K562 (cell line): Measurements from ENCODE around the gene SNAI1. TPM values are rescaled to one million over a fixed set of nuclear protein-coding genes. Genes with fewer than 3 reads are reported as not detected.

Source experiments
- ADNP ChIP-seq: fragments of 200-800 bp; sonication (Bioruptor generic); IDR thresholded peaks from 2 replicates; pipeline ENCODE4 v1.6.1; 2016; ENCODE audit warnings: missing genetic modification characterization, missing compliant biosample characterization
- BMI1 ChIP-seq: fragments of 150-350 bp; IDR thresholded peaks from 2 replicates; pipeline ENCODE4 v1.6.1; 2014; ENCODE audit warnings: low read length
- BRD4 ChIP-seq: fragments of 200-600 bp; sonication (generic); IDR thresholded peaks from 2 replicates; pipeline ENCODE4 v1.6.1; 2017; ENCODE audit warnings: inconsistent platforms
- CBFA2T3 ChIP-seq: fragments of 450-650 bp; IDR thresholded peaks from 2 replicates; pipeline ENCODE4 v1.6.1; 2017
- E2F1 ChIP-seq: sonication (generic); formaldehyde crosslinking; IDR thresholded peaks from 2 replicates; pipeline ENCODE4 v1.8.1; 2023; ENCODE audit warnings: mild to moderate bottlenecking, missing genetic modification reagents, moderate library complexity
- HDGF ChIP-seq: fragments of 450-650 bp; IDR thresholded peaks from 2 replicates; pipeline ENCODE4 v1.6.1; 2016
- HNRNPL ChIP-seq: fragments of 200-400 bp; formaldehyde crosslinking; IDR thresholded peaks from 2 replicates; pipeline ENCODE4 v1.6.1; 2017; ENCODE audit warnings: low read depth, mild to moderate bottlenecking, low read length
- HSF4 ChIP-seq: fragments of 250-450 bp; sonication (Bioruptor Pico); IDR thresholded peaks from 2 replicates; pipeline ENCODE4 v2.1.2; 2022; ENCODE audit warnings: mild to moderate bottlenecking, moderate library complexity, borderline replicate concordance
- NCOA1 ChIP-seq: fragments of 450-650 bp; IDR thresholded peaks from 2 replicates; pipeline ENCODE4 v1.6.1; 2016; ENCODE audit warnings: low read depth
- NFIC ChIP-seq: fragments of 450-650 bp; IDR thresholded peaks from 2 replicates; pipeline ENCODE4 v1.6.1; 2017; ENCODE audit warnings: mild to moderate bottlenecking, inconsistent platforms
- NR4A1 ChIP-seq, 2 experiments: fragments of 250-450 bp in 1 of 2; fragments of 450-650 bp in 1 of 2; sonication (Bioruptor Pico) in 1 of 2; IDR thresholded peaks; 2 replicates each; pipeline versions ENCODE4 v1.4.0 to v1.6.1; 2016 to 2020; ENCODE audit warnings: mild to moderate bottlenecking in 2 of 2, missing compliant biosample characterization in 1 of 2, missing genetic modification characterization in 1 of 2, moderate library complexity in 1 of 2
- RAD51 ChIP-seq: fragments of 450-650 bp; IDR thresholded peaks from 2 replicates; pipeline ENCODE4 v1.7.1; 2016; ENCODE audit warnings: low read depth, mild to moderate bottlenecking, borderline replicate concordance
- SMARCE1 ChIP-seq: fragments of 450-650 bp; IDR thresholded peaks from 2 replicates; pipeline ENCODE4 v1.7.1; 2016; ENCODE audit warnings: mild to moderate bottlenecking
- TOE1 ChIP-seq, 2 experiments: fragments of 450-650 bp in 1 of 2; sonication (generic) in 1 of 2; formaldehyde crosslinking in 1 of 2; IDR thresholded peaks; 2 replicates each; pipeline versions ENCODE4 v1.7.1 to v1.8.0; 2016 to 2022; ENCODE audit warnings: borderline replicate concordance in 2 of 2, mild to moderate bottlenecking in 2 of 2, antibody characterized with exemption in 1 of 2, inconsistent platforms in 1 of 2, low read depth in 1 of 2, missing genetic modification reagents in 1 of 2, moderate library complexity in 1 of 2
- ZNF121 ChIP-seq: sonication (generic); formaldehyde crosslinking; conservative IDR thresholded peaks from 2 replicates; pipeline ENCODE4 v1.8.0; 2022; ENCODE audit warnings: missing genetic modification reagents
- ZNF740 ChIP-seq, 3 experiments: fragments of 200-800 bp in 1 of 3; sonication (Bioruptor generic) in 1 of 3; sonication (generic) in 1 of 3; formaldehyde crosslinking in 1 of 3; IDR thresholded peaks; 2 replicates each; pipeline versions ENCODE4 v1.6.1 to v1.8.0; 2016 to 2022; ENCODE audit warnings: mild to moderate bottlenecking in 2 of 3, missing compliant biosample characterization in 2 of 3, missing genetic modification characterization in 2 of 3, missing genetic modification reagents in 1 of 3
- ZNF75A ChIP-seq: fragments of 450-650 bp; formaldehyde crosslinking; IDR thresholded peaks from 2 replicates; pipeline ENCODE4 v1.4.0; 2020; ENCODE audit warnings: mild to moderate bottlenecking
- polyA plus RNA-seq, 8 experiments: library from polyadenylated mRNA; depleted of rRNA in 4 of 8; stranded (reverse) in 5 of 8; unstranded in 3 of 8; fragments of >200 nt; fragmentation: Nextera tagmentation in 2 of 8; fragmentation: Illumina TruSeq in 1 of 8; extraction: Ambion mirVana in 2 of 8; extraction: Trizol in 1 of 8; gene quantifications; 2 replicates each; pipeline versions ENCODE4 v1.2.1 to v1.2.3, GENCODE V29; 2011 to 2014; ENCODE audit warnings: inconsistent platforms in 1 of 8, missing spikeins in 1 of 8
- total RNA-seq, 7 experiments: library from RNA; depleted of rRNA in 6 of 7; stranded (reverse); fragments of >200 nt in 6 of 7; fragmentation: Illumina TruSeq in 2 of 7; extraction: Trizol in 2 of 7; gene quantifications; 2 replicates each; pipeline versions ENCODE4 v1.2.1 to v1.2.3, GENCODE V29; 2011 to 2021; ENCODE audit warnings: low replicate concordance in 1 of 7
- TF ChIP-seq, protein P1 (sequence below): fragments of 450-650 bp; IDR thresholded peaks from 2 replicates; pipeline ENCODE4 v1.6.1; 2016
- TF ChIP-seq, protein P2 (sequence below): fragments of 150-350 bp; IDR thresholded peaks from 2 replicates; pipeline ENCODE4 v1.6.1; 2014; ENCODE audit warnings: low read depth, mild to moderate bottlenecking, low read length, borderline replicate concordance

SNAI1 gene
- total and polyA plus RNA-seq, 9 of the 15 experiments (the other 6 are each of a cell fraction or from before 2014, with no cell fraction given), result 0.32 to 11.6 (median 2.0) TPM

DNA sequence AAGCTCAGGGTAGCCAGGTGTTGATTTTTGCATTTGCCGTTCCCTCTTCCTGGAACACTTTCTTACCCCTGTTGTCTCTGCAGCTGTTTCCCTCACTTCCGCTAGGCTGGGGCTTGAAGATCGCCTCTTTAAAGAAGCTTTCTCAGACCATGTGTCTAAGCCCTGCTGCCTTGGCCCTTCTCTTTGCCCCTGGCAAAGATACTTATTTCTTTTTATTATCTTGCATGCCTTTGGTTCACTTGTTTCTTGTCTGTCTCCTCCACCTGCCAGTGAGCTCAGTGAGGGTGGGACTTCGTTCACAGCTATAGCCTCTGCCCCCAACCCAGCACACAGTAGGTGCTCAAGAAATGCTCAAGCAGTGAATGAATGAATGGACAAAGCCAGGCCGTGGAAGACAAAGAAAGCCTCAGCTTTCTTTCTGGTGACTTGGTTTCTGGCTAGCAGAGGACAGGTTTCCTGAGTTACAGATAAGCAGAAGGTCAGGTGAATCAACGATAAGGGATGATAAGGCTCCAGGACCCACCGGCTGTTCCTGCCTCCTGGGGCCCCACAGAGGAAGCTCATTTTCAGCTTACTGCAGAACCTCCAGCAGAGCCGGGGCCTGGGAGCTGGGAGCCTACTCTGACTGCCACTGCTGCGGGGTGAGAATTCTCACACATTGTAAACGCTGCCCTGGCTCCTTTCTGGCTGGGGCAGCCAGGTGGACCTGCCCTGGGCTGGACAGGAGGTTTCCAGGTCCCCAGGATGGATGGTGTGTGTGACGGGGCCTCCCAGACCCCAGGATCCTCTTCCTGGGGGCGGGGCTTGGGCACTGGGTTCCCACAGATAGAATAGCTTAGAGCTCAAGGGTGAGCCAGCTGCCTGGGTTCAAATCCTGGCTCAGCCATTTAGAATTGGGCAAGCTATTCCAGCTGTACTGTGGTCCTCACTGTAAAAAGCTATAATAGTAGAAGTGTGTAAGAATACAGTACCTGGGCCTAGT is 29.8 kb downstream of the SNAI1 start (continued):
- no peak for TF ChIP-seq ZNF75A
- TF ChIP-seq E2F1 (CRISPR knock-in tag), result no peak
- TF ChIP-seq CBFA2T3, result peak; percentile 92
- TF ChIP-seq NCOA1, result peak; percentile 70
- no peak for TF ChIP-seq BMI1
- TF ChIP-seq SMARCE1, result peak; percentile 92
- TF ChIP-seq ZNF121 (CRISPR knock-in tag), result no peak
- TF ChIP-seq, protein P1, sequence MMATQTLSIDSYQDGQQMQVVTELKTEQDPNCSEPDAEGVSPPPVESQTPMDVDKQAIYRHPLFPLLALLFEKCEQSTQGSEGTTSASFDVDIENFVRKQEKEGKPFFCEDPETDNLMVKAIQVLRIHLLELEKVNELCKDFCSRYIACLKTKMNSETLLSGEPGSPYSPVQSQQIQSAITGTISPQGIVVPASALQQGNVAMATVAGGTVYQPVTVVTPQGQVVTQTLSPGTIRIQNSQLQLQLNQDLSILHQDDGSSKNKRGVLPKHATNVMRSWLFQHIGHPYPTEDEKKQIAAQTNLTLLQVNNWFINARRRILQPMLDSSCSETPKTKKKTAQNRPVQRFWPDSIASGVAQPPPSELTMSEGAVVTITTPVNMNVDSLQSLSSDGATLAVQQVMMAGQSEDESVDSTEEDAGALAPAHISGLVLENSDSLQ, result no peak; the same call in 1 of the 2 replicates
- TF ChIP-seq NR4A1 (CRISPR knock-in tag; IDR thresholded peaks at IDR 0.05), result no peak
- TF ChIP-seq NR4A1 (tag; IDR thresholded peaks at IDR 0.05), result 0 out of 2 replicates have a peak, but pooled peaks have one; percentile 34
- TF ChIP-seq, protein P2, sequence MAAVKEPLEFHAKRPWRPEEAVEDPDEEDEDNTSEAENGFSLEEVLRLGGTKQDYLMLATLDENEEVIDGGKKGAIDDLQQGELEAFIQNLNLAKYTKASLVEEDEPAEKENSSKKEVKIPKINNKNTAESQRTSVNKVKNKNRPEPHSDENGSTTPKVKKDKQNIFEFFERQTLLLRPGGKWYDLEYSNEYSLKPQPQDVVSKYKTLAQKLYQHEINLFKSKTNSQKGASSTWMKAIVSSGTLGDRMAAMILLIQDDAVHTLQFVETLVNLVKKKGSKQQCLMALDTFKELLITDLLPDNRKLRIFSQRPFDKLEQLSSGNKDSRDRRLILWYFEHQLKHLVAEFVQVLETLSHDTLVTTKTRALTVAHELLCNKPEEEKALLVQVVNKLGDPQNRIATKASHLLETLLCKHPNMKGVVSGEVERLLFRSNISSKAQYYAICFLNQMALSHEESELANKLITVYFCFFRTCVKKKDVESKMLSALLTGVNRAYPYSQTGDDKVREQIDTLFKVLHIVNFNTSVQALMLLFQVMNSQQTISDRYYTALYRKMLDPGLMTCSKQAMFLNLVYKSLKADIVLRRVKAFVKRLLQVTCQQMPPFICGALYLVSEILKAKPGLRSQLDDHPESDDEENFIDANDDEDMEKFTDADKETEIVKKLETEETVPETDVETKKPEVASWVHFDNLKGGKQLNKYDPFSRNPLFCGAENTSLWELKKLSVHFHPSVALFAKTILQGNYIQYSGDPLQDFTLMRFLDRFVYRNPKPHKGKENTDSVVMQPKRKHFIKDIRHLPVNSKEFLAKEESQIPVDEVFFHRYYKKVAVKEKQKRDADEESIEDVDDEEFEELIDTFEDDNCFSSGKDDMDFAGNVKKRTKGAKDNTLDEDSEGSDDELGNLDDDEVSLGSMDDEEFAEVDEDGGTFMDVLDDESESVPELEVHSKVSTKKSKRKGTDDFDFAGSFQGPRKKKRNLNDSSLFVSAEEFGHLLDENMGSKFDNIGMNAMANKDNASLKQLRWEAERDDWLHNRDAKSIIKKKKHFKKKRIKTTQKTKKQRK, result no peak
- TF ChIP-seq NFIC, result peak; percentile 64
- TF ChIP-seq HSF4, result no peak
- TF ChIP-seq TOE1 (IDR thresholded peaks at IDR 0.05; ENCODE audit: borderline replicate concordance), result no peak
- no peak for TF ChIP-seq TOE1 (CRISPR knock-in tag; IDR thresholded peaks at IDR 0.05; ENCODE audit: borderline replicate concordance, low read depth)
- 0 out of 2 replicates have a peak, but pooled peaks have one; percentile 27 for TF ChIP-seq HDGF
- TF ChIP-seq ZNF740 (CRISPR knock-in tag; IDR thresholded peaks at IDR 0.05), result peak; percentile 90; the same call in 1 of the 2 replicates
- TF ChIP-seq ZNF740 (tag; IDR thresholded peaks at IDR 0.05), result no peak
- peak; percentile 82 for TF ChIP-seq ADNP (tag)
- no peak for TF ChIP-seq RAD51
- TF ChIP-seq BRD4, result no peak
- TF ChIP-seq HNRNPL, result no peak
